ENCODE measurements around the gene REPS2.
"Not testable (repeated sequence)": the region's sequence is repeated elsewhere in the genome, so short reads cannot be mapped to it uniquely, and the experiment has no call there.

REPS2 gene

GRCh38 chrX:16946361-16946964, at the start of gene REPS2:
Gene REPS2 (plus strand): TSS chrX:16946658. CDS start chrX:16946862, 204 bp downstream.
- DNase-seq (ENCODE audit: low spot score): peak; percentile 48

- no peak for DNase-seq (ENCODE audit: low spot score)
Observed at GRCh38 chrX:16897445-16897844, 49.0 kb upstream of the REPS2 start.

DNA sequence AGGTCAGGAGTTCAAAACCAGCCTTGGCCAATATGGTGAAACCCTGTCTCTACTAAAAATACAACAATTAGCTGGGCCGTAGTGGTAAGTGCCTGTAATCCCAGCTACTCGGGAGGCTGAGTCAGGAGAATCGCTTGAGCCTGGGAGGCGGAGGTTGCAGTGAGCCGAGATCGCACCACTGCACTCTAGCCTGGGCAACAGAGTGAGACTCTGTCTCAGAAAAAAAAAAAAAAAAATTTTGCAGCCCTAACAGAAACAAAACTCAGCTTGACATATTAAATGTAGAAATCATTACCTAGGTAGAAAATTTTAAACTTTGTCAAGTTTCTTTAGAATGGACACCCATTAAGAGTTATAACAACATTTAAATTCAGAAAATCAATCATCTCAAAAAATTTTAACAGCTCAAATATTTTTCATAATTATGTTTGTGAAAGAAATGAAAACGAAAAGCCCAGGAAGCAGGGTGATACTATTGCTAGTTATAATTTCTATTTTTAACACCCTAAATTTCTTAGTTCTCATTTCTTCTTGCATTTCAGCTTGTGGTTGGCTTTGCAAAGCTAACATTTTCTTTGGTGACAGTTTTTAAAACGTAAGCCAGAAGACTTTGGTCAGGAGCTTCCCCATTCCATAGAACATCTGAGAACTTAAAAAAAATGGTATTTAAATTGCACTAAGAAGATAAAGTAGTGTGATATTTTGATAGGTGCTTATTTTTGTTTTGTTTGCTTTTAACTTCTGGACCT, 43.0 kb upstream of the REPS2 start:
- no peak for DNase-seq (ENCODE audit: low spot score)

- no peak for DNase-seq (ENCODE audit: low spot score)
Observed at GRCh38 chrX:16910376-16910775, 36.1 kb upstream of the REPS2 start.

- DNase-seq (ENCODE audit: low spot score): no peak
Observed at GRCh38 chrX:16914058-16914457, 32.4 kb upstream of the REPS2 start.

- DNase-seq (ENCODE audit: low spot score): no peak
Observed at GRCh38 chrX:16916561-16916960, 29.9 kb upstream of the REPS2 start.

- no peak for DNase-seq (ENCODE audit: low spot score)
Observed at GRCh38 chrX:16917120-16917519, 29.3 kb upstream of the REPS2 start.

- DNase-seq (ENCODE audit: low spot score): no peak
Observed at GRCh38 chrX:16918979-16919378, 27.5 kb upstream of the REPS2 start.

GRCh38 chrX:16920075-16920474, 26.4 kb upstream of the REPS2 start:
- DNase-seq (ENCODE audit: low spot score): no peak

GRCh38 chrX:16923157-16923556, 23.3 kb upstream of the REPS2 start:
- DNase-seq (ENCODE audit: low spot score): no peak

GRCh38 chrX:16924631-16925480, 21.6 kb upstream of the REPS2 start:
- no peak for DNase-seq (ENCODE audit: low spot score)

GRCh38 chrX:16930392-16930791, 16.1 kb upstream of the REPS2 start:
- no peak for DNase-seq (ENCODE audit: low spot score)

DNA sequence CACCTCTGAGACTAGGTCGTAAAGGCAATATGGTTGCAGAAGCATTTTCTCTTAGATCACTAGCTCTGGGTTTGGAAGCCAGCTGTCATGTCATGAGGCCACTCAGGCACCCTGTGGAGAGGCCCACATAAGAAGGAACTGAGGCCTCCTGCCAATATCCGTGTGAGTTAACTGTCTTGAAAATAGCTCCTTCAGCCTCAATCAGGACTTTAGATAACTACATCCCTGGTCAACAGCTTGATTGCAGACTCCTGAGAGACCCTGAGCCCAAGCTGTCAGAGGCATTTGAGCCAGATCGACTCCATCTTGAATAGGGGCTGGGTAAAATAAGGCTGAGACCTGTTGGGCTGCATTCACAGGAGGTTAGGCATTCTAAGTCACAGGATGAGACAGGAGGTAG, 15.1 kb upstream of the REPS2 start:
- DNase-seq (ENCODE audit: low spot score): no peak

- DNase-seq (ENCODE audit: low spot score): no peak
Observed at GRCh38 chrX:16931855-16932575, 14.4 kb upstream of the REPS2 start.

DNA sequence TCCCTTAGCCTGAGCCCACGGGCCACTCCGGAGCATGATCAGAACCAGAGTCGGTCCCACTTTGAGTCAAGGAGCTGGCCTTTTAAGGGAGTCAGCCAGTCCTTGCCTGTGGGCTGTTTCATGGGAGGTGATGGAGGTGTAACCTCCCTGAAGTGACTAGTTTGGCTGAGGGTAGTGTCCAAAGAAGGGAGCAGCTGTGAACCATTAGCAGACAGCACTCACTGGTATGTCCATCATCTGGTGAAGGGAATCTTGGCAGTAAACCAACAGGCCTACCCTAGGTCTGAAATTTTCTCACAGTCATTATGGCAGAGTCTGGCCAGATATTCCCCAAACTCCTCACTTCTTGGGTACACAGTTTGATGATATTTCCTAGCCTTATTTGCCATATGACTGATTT, 12.3 kb upstream of the REPS2 start:
- no peak for DNase-seq (ENCODE audit: low spot score)

DNA sequence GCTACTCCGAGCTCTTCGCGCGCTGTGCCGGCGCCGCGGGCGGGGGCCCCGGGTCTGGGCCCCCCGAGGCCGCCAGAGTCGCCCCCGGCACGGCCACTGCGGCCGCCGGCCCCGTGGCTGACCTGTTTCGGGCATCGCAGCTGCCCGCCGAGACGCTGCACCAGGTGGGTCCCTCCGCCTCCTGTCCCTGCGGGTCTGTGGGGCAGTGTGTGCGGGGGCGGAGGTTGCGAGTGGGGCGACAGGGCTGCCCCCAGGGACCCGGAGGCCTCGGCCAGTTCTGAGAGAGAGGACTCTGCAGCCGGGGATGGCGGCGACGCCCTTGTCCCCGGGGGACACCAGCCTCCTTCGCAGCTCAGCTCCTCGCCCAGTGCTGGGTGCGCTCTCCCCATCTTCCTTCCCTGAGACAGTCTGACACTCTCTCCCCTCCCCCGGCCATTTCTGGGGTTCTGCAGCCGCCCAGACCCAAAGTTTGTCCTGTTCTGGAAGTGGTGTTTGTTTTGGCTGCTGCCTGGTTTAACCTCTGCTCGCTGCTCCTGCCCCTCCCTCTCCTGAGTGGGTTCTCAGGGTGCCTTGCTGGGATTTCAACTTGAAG, 609 bp downstream of the REPS2 start:
- DNase-seq (ENCODE audit: low spot score): no peak

GRCh38 chrX:16950423-16950822, 4.0 kb downstream of the REPS2 start:
- no peak for DNase-seq (ENCODE audit: low spot score)

GRCh38 chrX:16953606-16954211, 7.3 kb downstream of the REPS2 start:
- no peak for DNase-seq (ENCODE audit: low spot score)

GRCh38 chrX:16957751-16958150, 11.3 kb downstream of the REPS2 start:
- no peak for DNase-seq (ENCODE audit: low spot score)

DNA sequence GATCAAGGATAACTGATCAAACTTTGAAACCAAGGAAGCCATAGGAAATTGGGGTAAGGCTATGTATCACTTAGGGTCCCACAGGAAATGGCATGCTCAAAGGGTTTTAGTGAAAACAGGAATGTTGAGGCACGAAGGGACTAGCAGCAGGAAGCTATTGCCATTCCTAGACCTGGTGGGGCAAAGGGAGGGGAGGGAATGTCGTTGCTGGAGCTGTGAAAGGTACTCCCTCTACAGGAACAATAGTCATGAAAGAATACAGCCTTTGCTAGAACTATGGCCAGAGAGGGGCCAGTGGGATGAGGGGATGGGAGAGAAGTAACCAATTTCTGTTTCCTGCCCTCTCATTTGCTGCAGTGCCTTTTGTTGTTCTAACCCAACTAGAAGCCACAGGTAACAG, 11.9 kb downstream of the REPS2 start:
- DNase-seq (ENCODE audit: low spot score): no peak

- not testable (repeated sequence) for DNase-seq (ENCODE audit: low spot score)
Observed at GRCh38 chrX:16962661-16963060, 16.2 kb downstream of the REPS2 start.
